Pancreas (tissue), 10 donors: ENCODE data around the gene ALDH1L2. TPM values are rescaled to one million over a fixed set of nuclear protein-coding genes. Genes with fewer than 3 reads are reported as not detected.

Experiments
- ATAC-seq, 4 donors: fragments of 200-7000 bp; cut with Tn5 transposase; one replicate each; pipeline versions ENCODE4 v1.8.0 to v1.9.1; 2020; ENCODE audit warnings: mild to moderate bottlenecking in 4 of 4, moderate library complexity in 4 of 4
- DNase-seq, 6 donors: peaks; one replicate each; pipeline ENCODE4 v3.0.0-alpha.2; 2020
- FAIRE-seq: peaks from 2 replicates; lab custom pipeline; 2012; peaks lifted over from hg19 to GRCh38; lab: Jason Lieb, UNC
- H3K27ac ChIP-seq, 4 donors: fragments of 200-600 bp; sonication (generic); 1 replicate in 3 of 4; 2 replicates in 1 of 4; pipeline versions ENCODE4 v1.5.0 to v1.8.0; 2020
- H3K27me3 ChIP-seq, 4 donors: fragments of 200-600 bp; one replicate each; pipeline ENCODE4 v1.8.0; 2021
- H3K36me3 ChIP-seq, 3 donors: fragments of 200-600 bp; sonication (generic) in 1 of 3; one replicate each; pipeline versions ENCODE4 v1.5.0 to v1.8.0; 2020 to 2021
- H3K4me1 ChIP-seq, 3 donors: fragments of 200-600 bp; one replicate each; pipeline ENCODE4 v1.8.0; 2021
- H3K4me3 ChIP-seq, 4 donors: fragments of 200-600 bp; sonication (generic) in 2 of 4; one replicate each; pipeline versions ENCODE4 v1.5.0 to v1.8.0; 2020 to 2021
- H3K9me3 ChIP-seq, 4 donors: fragments of 200-600 bp; one replicate each; pipeline ENCODE4 v1.8.0; 2021
- WGBS, 2 donors: extraction: QIAGEN DNeasy Blood & Tissue Kit; methylation state at CpG; one replicate each; pipeline ENCODE4 v1.1.7; 2013; 5-methylcytosine and 5-hydroxymethylcytosine counted together
- intact Hi-C, 3 donors: fragments of 100-400 bp; cut with DNase I; formaldehyde crosslinking; loops; one replicate each; pipeline versions ENCODE4 v1.11.1 to v1.14.2; 2022
- polyA plus RNA-seq, 2 donors: library from polyadenylated mRNA; stranded (reverse); fragments of 200-250 nt; gene quantifications; one replicate each; pipeline ENCODE4 v1.2.3, GENCODE V29; 2013
- total RNA-seq, 6 donors: library from RNA; stranded (reverse); fragmentation: NEBNext Ultra II Directional in 4 of 6; extraction: Animal tissue kit (Norgen Biotek cat#: 25700) in 4 of 6; gene quantifications; one replicate each; pipeline versions ENCODE4 v1.2.1 to v1.2.4, GENCODE V29; 2021 to 2023
- TF ChIP-seq, protein P1 (sequence below), 4 donors: fragments of 200-600 bp; sonication (generic) in 3 of 4; IDR thresholded peaks; one replicate each; pipeline versions ENCODE4 v1.5.0 to v1.8.0; 2021; ENCODE audit warnings: antibody characterized with exemption in 4 of 4
- donor health status: healthy with polysubstance abuse.
- donor health status: DM: no; HTN: no; CAD: no; lungs with moderate emphysema.
- donor health status: DM: no; HTN: no; CAD: no.
- donor health status: control.
- donor health status: control.
- donor health status: Bipolar disorder and iron deficiency.
- donor health status: DM: yes; HTN: yes; CAD: no.
- donor health status: DM: no; HTN: no; CAD: no.
- donor health status: DM: no; HTN: no; CAD: no.
- donor health status: DM: yes; HTN: yes; CAD: no.

The ALDH1L2 gene
- total and polyA plus RNA-seq, 8 donors, result 6.0 to 90.9 (median 33.1) TPM

DNA sequence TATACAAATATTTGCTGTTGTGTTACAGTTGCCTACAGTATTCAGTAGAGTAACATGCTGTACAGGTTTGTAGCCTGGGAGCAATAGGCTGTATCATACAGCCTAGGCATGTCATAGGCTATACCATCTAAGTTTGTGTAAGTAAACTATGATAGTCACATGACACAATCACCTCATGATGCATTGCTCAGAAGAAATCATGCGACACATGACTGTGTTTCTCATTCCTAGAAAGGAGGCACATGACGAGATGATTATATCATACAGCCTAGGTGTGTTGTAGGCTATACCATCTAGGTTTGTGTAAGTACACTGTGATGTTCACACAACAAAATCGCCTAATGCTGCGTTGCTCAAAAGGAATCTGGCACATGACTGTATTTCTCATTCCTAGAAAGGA lies 66.2 kb downstream of the ALDH1L2 start:
- H3K27ac ChIP-seq, result no peak overlapping the region
- no peak for FAIRE-seq
- H3K9me3 ChIP-seq, result no peaks in the 10 kb centered on the region
- no peaks in the 10 kb centered on the region for H3K27me3 ChIP-seq
- no peak for DNase-seq
- H3K4me3 ChIP-seq, result no peak overlapping the region
- peaks cover 0 to 13% (median 12%) of the 10 kb centered on the region in 3 donors for H3K4me1 ChIP-seq
- intact Hi-C loops, result no loop called here
- no peak for ATAC-seq
- WGBS, 2 donors, result 92 to 96% methylated on average over 4 of the region's 4 CpGs
- no peaks in the 10 kb centered on the region for H3K36me3 ChIP-seq
- TF ChIP-seq, protein P1, sequence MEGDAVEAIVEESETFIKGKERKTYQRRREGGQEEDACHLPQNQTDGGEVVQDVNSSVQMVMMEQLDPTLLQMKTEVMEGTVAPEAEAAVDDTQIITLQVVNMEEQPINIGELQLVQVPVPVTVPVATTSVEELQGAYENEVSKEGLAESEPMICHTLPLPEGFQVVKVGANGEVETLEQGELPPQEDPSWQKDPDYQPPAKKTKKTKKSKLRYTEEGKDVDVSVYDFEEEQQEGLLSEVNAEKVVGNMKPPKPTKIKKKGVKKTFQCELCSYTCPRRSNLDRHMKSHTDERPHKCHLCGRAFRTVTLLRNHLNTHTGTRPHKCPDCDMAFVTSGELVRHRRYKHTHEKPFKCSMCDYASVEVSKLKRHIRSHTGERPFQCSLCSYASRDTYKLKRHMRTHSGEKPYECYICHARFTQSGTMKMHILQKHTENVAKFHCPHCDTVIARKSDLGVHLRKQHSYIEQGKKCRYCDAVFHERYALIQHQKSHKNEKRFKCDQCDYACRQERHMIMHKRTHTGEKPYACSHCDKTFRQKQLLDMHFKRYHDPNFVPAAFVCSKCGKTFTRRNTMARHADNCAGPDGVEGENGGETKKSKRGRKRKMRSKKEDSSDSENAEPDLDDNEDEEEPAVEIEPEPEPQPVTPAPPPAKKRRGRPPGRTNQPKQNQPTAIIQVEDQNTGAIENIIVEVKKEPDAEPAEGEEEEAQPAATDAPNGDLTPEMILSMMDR (IDR thresholded peaks at IDR 0.05), result no peak

DNA sequence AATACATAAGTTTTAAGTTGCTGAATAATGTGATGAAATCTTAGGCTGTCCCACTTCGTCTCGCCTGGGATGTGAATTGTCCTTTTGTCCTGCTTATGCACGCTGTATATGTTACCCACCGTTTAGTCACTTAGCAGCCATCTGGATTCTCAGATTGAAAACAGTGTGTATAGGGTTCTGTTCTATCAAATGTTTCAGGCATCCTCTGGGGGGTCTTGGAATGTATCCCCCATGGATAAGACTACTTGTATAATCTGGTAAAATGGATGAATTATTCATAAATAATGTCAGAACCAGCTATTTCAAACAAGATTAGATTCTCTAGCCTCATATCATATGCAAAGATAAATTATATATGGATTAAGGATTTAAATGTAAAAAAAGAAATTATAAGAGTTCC lies 68.7 kb downstream of the ALDH1L2 start:
- TF ChIP-seq, protein P1 (IDR thresholded peaks at IDR 0.05), result no peak
- FAIRE-seq (no peak), DNase-seq (no peak), ATAC-seq (no peak)
- no peak overlapping the region for H3K27ac ChIP-seq
- intact Hi-C loops, result no loop called here
- peaks cover 0 to 11% (median 9%) of the 10 kb centered on the region in 3 donors for H3K4me1 ChIP-seq
- 95 to 97% methylated on average over 4 of the region's 4 CpGs for WGBS, 2 donors
- H3K9me3 ChIP-seq, result no peaks in the 10 kb centered on the region
- no peak overlapping the region for H3K4me3 ChIP-seq
- H3K27me3 ChIP-seq, result no peaks in the 10 kb centered on the region
- no peaks in the 10 kb centered on the region for H3K36me3 ChIP-seq

DNA sequence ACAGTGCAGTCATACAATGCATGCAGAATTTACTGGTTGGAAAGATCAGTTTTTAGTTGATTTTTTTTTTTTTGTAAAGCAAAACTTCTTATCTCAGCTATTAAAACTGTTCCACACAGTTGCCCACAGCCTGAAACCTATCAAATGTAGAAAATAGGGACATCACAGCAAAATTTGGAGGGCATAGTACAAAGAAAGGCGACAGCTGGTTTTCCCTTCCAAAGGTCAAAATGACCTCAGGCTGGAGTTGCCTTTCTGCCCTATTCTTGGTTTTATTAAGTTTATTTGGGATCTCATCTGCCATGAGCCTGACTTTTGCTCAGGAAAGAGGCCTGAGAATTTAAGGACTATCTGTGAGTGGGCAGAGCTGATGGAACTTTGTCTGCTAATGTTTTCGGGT lies 69.7 kb downstream of the ALDH1L2 start:
- Histone ChIP-seq H3K27me3 (no peaks in the 10 kb centered on the region), H3K4me3 (no peak overlapping the region), H3K27ac (no peak overlapping the region), H3K36me3 (no peaks in the 10 kb centered on the region), H3K4me1 (peaks cover 0 to 1% (median 0%) of the 10 kb centered on the region in 3 donors), H3K9me3 (no peaks in the 10 kb centered on the region)
- no peak for ATAC-seq
- WGBS, 2 donors, result 87 to 92% methylated on average over 2 of the region's 2 CpGs
- TF ChIP-seq, protein P1 (IDR thresholded peaks at IDR 0.05), result no peak
- intact Hi-C loops, result no loop called here
- FAIRE-seq, result no peak
- DNase-seq, result no peak

GRCh38 chr12:105013892-105014291 lies 70.4 kb downstream of the ALDH1L2 start:
- DNase-seq (no peak), FAIRE-seq (no peak), ATAC-seq (no peak)
- H3K9me3 ChIP-seq, result no peaks in the 10 kb centered on the region
- intact Hi-C loops, result no loop called here
- no peaks in the 10 kb centered on the region for H3K4me1 ChIP-seq
- H3K27ac ChIP-seq, result no peak overlapping the region
- no peaks in the 10 kb centered on the region for H3K36me3 ChIP-seq
- TF ChIP-seq, protein P1 (IDR thresholded peaks at IDR 0.05), result no peak
- no peak overlapping the region for H3K4me3 ChIP-seq
- H3K27me3 ChIP-seq, result no peaks in the 10 kb centered on the region
- WGBS, 2 donors, result 92 to 95% methylated on average over 9 of the region's 9 CpGs

DNA sequence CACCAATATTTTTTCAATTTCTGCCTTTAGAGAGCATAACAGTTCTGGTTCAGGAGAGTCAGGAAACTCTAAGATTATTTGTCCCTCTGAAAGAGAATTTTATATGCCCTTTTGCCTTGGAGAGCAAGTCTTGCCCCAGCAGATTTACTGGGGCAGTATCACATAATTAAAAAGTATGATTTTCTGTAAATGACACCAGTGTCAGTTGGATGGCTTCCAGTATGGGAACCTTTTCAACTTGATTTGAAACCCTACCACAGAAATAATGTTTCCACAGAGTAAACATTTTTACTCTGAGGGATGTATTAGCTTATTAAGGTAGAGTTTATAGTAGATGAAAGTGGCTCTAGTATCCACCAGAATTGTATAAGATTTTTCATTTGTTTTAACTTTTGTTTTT lies 82.8 kb downstream of the ALDH1L2 start:
- FAIRE-seq (no peak), DNase-seq (no peak), ATAC-seq (no peak)
- H3K4me1 ChIP-seq, result peaks cover 0 to 12% (median 6%) of the 10 kb centered on the region in 3 donors
- H3K27ac ChIP-seq, result no peak overlapping the region
- TF ChIP-seq, protein P1 (IDR thresholded peaks at IDR 0.05), result no peak
- peaks cover 0 to 6% (median 0%) of the 10 kb centered on the region in 3 donors for H3K36me3 ChIP-seq
- H3K27me3 ChIP-seq, result no peaks in the 10 kb centered on the region
- no peaks in the 10 kb centered on the region for H3K9me3 ChIP-seq
- intact Hi-C loops, result no loop called here
- no peak overlapping the region for H3K4me3 ChIP-seq
